GM18867 (cell line): ENCODE measurements around the gene TMEM108.

Source experiments
- ATAC-seq: cut with Tn5 transposase; IDR thresholded peaks from one replicate; pipeline ENCODE4 v1.9.1; 2021; ENCODE audit warnings: mild to moderate bottlenecking, moderate library complexity; ENCODE audit not compliant: unreplicated experiment

TMEM108 gene

GRCh38 chr3:133053532-133053931 is 15.3 kb downstream of the TMEM108 start:
- no peak for ATAC-seq

GRCh38 chr3:133054586-133054985 is 16.4 kb downstream of the TMEM108 start:
- no peak for ATAC-seq

- ATAC-seq = no peak
Observed at GRCh38 chr3:133055339-133055738, 17.1 kb downstream of the TMEM108 start.

- no peak for ATAC-seq
Observed at GRCh38 chr3:133058243-133058642, 20.1 kb downstream of the TMEM108 start.

GRCh38 chr3:133058831-133059230 is 20.6 kb downstream of the TMEM108 start:
- no peak for ATAC-seq

GRCh38 chr3:133065193-133065961 is 27.2 kb downstream of the TMEM108 start:
- no peak for ATAC-seq

- no peak for ATAC-seq
Observed at GRCh38 chr3:133066026-133066425, 27.8 kb downstream of the TMEM108 start.

- no peak for ATAC-seq
Observed at GRCh38 chr3:133069556-133070286, 31.5 kb downstream of the TMEM108 start.

GRCh38 chr3:133074977-133075376 is 36.8 kb downstream of the TMEM108 start:
- no peak for ATAC-seq

GRCh38 chr3:133077688-133078087 is 39.5 kb downstream of the TMEM108 start:
- no peak for ATAC-seq

- no peak for ATAC-seq
Observed at GRCh38 chr3:133079621-133080020, 41.4 kb downstream of the TMEM108 start.

- ATAC-seq = no peak
Observed at GRCh38 chr3:133081016-133081415, 42.8 kb downstream of the TMEM108 start.

- no peak for ATAC-seq
Observed at GRCh38 chr3:133083395-133083794, 45.2 kb downstream of the TMEM108 start.

- ATAC-seq = no peak
Observed at GRCh38 chr3:133089906-133090485, 51.8 kb downstream of the TMEM108 start.

- no peak for ATAC-seq
Observed at GRCh38 chr3:133092681-133093080, 54.5 kb downstream of the TMEM108 start.

- no peak for ATAC-seq
Observed at GRCh38 chr3:133093366-133093765, 55.2 kb downstream of the TMEM108 start.

- ATAC-seq = no peak
Observed at GRCh38 chr3:133096900-133097613, 58.9 kb downstream of the TMEM108 start.

GRCh38 chr3:133103706-133104105 is 65.5 kb downstream of the TMEM108 start:
- no peak for ATAC-seq

- ATAC-seq = no peak
Observed at GRCh38 chr3:133106169-133106568, 68.0 kb downstream of the TMEM108 start.

GRCh38 chr3:133112666-133113065 is 74.5 kb downstream of the TMEM108 start:
- ATAC-seq = no peak

GRCh38 chr3:133113526-133113925 is 75.3 kb downstream of the TMEM108 start:
- no peak for ATAC-seq
